AG09309 (cell line): ENCODE measurements around the gene GAPDH.
"Not testable (repeated sequence)": the region's sequence is repeated elsewhere in the genome, so short reads cannot be mapped to it uniquely, and the experiment has no call there.

ENCODE experiments used
- DNase-seq: peaks from one replicate; pipeline ENCODE4 v3.0.0-alpha.2; 2010; ENCODE audit warnings: low read depth
- H3K4me3 ChIP-seq: 2 replicates; pipeline ENCODE4 v1.5.1; 2011; ENCODE audit warnings: mild to moderate bottlenecking, low read depth, low read length, moderate library complexity; ENCODE audit not compliant: control insufficient read depth
- CTCF ChIP-seq: IDR thresholded peaks from 2 replicates; pipeline ENCODE4 v1.5.1; 2011; ENCODE audit warnings: mild to moderate bottlenecking, low read depth, low read length, inconsistent platforms; ENCODE audit not compliant: insufficient read depth, control insufficient read depth; ENCODE audit errors: missing control alignments

GAPDH gene

GRCh38 chr12:6533923-6534694 is at the start of gene GAPDH:
TSS of gene GAPDH (plus strand) at chr12:6534517. CDS start at chr12:6534833, 316 bp downstream.
- DNase-seq: peak; percentile 92
- TF ChIP-seq CTCF: no peak
- H3K4me3 ChIP-seq: peak within 1 kb of the TSS; percentile 99

- DNase-seq: no peak
- no peak overlapping the region for H3K4me3 ChIP-seq
- TF ChIP-seq CTCF: no peak
Measured at GRCh38 chr12:6488240-6488639, 46.1 kb upstream of the GAPDH start.

GRCh38 chr12:6489449-6489848 is 44.9 kb upstream of the GAPDH start:
- DNase-seq: no peak
- TF ChIP-seq CTCF: no peak
- H3K4me3 ChIP-seq: no peak overlapping the region

- DNase-seq, H3K4me3 ChIP-seq: not testable (repeated sequence)
Measured at GRCh38 chr12:6490673-6491072, 43.6 kb upstream of the GAPDH start.

- peak within 1 kb of the TSS; percentile 81 for H3K4me3 ChIP-seq
- peak; percentile 66 for DNase-seq
- no peak for TF ChIP-seq CTCF
Measured at GRCh38 chr12:6492838-6493496, 41.4 kb upstream of the GAPDH start, which contains the start of gene MRPL51. TSS of gene MRPL51 (minus strand) at chr12:6493262. CDS start at chr12:6493136, 126 bp downstream.

GRCh38 chr12:6493497-6494257 is 40.6 kb upstream of the GAPDH start, which contains the start of gene NCAPD2:
TSS of gene NCAPD2 (plus strand) at chr12:6494102. CDS start at chr12:6495099, 997 bp downstream.
- peak within 1 kb of the TSS; percentile 81 for H3K4me3 ChIP-seq
- DNase-seq: peak; percentile 74
- TF ChIP-seq CTCF: no peak
